Measurements from ENCODE around the gene ATRX. TPM values are rescaled to one million over a fixed set of nuclear protein-coding genes. Genes with fewer than 3 reads are reported as not detected.

ATRX gene
- polyA plus RNA-seq, 1 of the 3 experiments (the other 2 are of a cell fraction): 27.6 TPM

- no peak for TF ChIP-seq ZBTB33 (IDR thresholded peaks at IDR 0.05; ENCODE audit: borderline replicate concordance, low read depth)
Measured at GRCh38 chrX:77723681-77724080, 62.3 kb downstream of the ATRX start (continued).

GRCh38 chrX:77719388-77719787 lies 66.6 kb downstream of the ATRX start:
- no peak for TF ChIP-seq YY1 (IDR thresholded peaks at IDR 0.05; ENCODE audit: low read depth)
- TF ChIP-seq FOXJ3 (CRISPR knock-in tag; IDR thresholded peaks at IDR 0.05): no peak
- TF ChIP-seq CHD2 (IDR thresholded peaks at IDR 0.05; ENCODE audit: low read length, partially characterized antibody): no peak
- no peak for TF ChIP-seq EP300 (IDR thresholded peaks at IDR 0.05; ENCODE audit: borderline replicate concordance in 1 of 2, low read depth in 1 of 2, low read length in 1 of 2)
- no peak for TF ChIP-seq REST (IDR thresholded peaks at IDR 0.05; ENCODE audit: low read depth, low read length)
- no peak for TF ChIP-seq GABPA (IDR thresholded peaks at IDR 0.05; ENCODE audit: low read depth)
- TF ChIP-seq SMC3 (IDR thresholded peaks at IDR 0.05; ENCODE audit: low read depth, low read length): no peak
- no peak for TF ChIP-seq FOXM1 (IDR thresholded peaks at IDR 0.05; ENCODE audit: low read depth)
- no peak for DNase-seq
- H2AFZ ChIP-seq (ENCODE audit: low read depth): no peak overlapping the region

GRCh38 chrX:77704881-77705280 lies 81.1 kb downstream of the ATRX start:
- WGBS (ENCODE audit: low lambda C conversion rate): 100% methylated on average over 4 of the region's 6 CpGs
- Histone ChIP-seq H3K27ac (ENCODE audit: low read depth in 2 of 2, low read length in 1 of 2) (no peak overlapping the region), H3K27me3 (ENCODE audit: insufficient read depth) (no peaks in the 10 kb centered on the region), H3K9me3 (no peaks in the 10 kb centered on the region), H2AFZ (ENCODE audit: low read depth) (no peak overlapping the region), H3K4me1 (ENCODE audit: control insufficient read depth in 1 of 2, insufficient read depth in 2 of 2, low read depth in 1 of 2, low read length in 1 of 2) (no peaks in the 10 kb centered on the region), H3K9ac (no peak overlapping the region), H3K4me2 (no peak overlapping the region), H4K20me1 (ENCODE audit: insufficient read depth) (peaks cover 58% of the 10 kb centered on the region), H3K36me3 (replicated peaks in 1 of 2; ENCODE audit: control insufficient read depth in 1 of 2, insufficient read depth in 2 of 2, low read length in 1 of 2) (peaks cover 0 to 27% of the 10 kb centered on the region in 2 experiments), H3K4me3 (ENCODE audit: low read depth in 2 of 2, low read length in 1 of 2) (no peak overlapping the region), H3K9me2 (no peaks in the 10 kb centered on the region), H3F3A (replicated peaks; ENCODE audit: insufficient read depth) (no peaks in the 10 kb centered on the region), H3K79me2 (ENCODE audit: insufficient read depth) (peaks cover 93% of the 10 kb centered on the region)
- CTCF ChIA-PET: no interaction called here
- DNase-seq: no peak
- no peak for TF ChIP-seq EP300 (IDR thresholded peaks at IDR 0.05; ENCODE audit: borderline replicate concordance in 1 of 2, low read depth in 1 of 2, low read length in 1 of 2)
- TF ChIP-seq PBX3 (IDR thresholded peaks at IDR 0.05): no peak
- TF ChIP-seq FOSL2 (IDR thresholded peaks at IDR 0.05; ENCODE audit: borderline replicate concordance, low read depth): no peak
- TF ChIP-seq TAF1 (IDR thresholded peaks at IDR 0.05; ENCODE audit: borderline replicate concordance, low read depth, low read length): no peak
- no peak for TF ChIP-seq YY1 (IDR thresholded peaks at IDR 0.05; ENCODE audit: low read depth)
- no peak for TF ChIP-seq MXI1 (IDR thresholded peaks at IDR 0.05; ENCODE audit: low read depth, low read length)
- POLR2A ChIA-PET: no interaction called here

More at GRCh38 chrX:77719388-77719787, 66.6 kb downstream of the ATRX start:
- Histone ChIP-seq H3K27me3 (ENCODE audit: insufficient read depth) (no peaks in the 10 kb centered on the region), H3K9me2 (no peaks in the 10 kb centered on the region), H3K4me2 (no peak overlapping the region), H3F3A (replicated peaks; ENCODE audit: insufficient read depth) (peaks cover 3% of the 10 kb centered on the region), H3K9ac (no peak overlapping the region), H4K20me1 (ENCODE audit: insufficient read depth) (peaks cover 92% of the 10 kb centered on the region), H3K27ac (ENCODE audit: low read depth in 2 of 2, low read length in 1 of 2) (no peak overlapping the region), H3K9me3 (no peaks in the 10 kb centered on the region), H3K79me2 (ENCODE audit: insufficient read depth) (peaks cover 95% of the 10 kb centered on the region), H3K4me3 (ENCODE audit: low read depth in 2 of 2, low read length in 1 of 2) (no peak overlapping the region), H3K4me1 (ENCODE audit: control insufficient read depth in 1 of 2, insufficient read depth in 2 of 2, low read depth in 1 of 2, low read length in 1 of 2) (no peaks in the 10 kb centered on the region), H3K36me3 (replicated peaks in 1 of 2; ENCODE audit: control insufficient read depth in 1 of 2, insufficient read depth in 2 of 2, low read length in 1 of 2) (peaks cover 15 to 27% of the 10 kb centered on the region in 2 experiments)
- ChIA-PET CTCF (no interaction called here), POLR2A (no interaction called here)
- WGBS (ENCODE audit: low lambda C conversion rate): 90% methylated on average over 4 of the region's 4 CpGs

Measured in SK-N-SH (cell line).